Thyroid gland (tissue), 4 donors: ENCODE results near the gene MRAP.

Source experiments
- CTCF ChIP-seq, 6 experiments: fragments of 200-600 bp in 3 of 6; fragments of 450-650 bp in 3 of 6; sonication (generic) in 3 of 6; IDR thresholded peaks; one replicate each; pipeline ENCODE4 v1.5.1; 2016 to 2019; ENCODE audit warnings: antibody characterized with exemption in 6 of 6, mild to moderate bottlenecking in 2 of 6, inconsistent platforms in 1 of 6, moderate library complexity in 1 of 6
- POLR2A ChIP-seq, 2 donors: fragments of 450-650 bp; IDR thresholded peaks; one replicate each; pipeline ENCODE4 v1.6.1; 2017; ENCODE audit warnings: antibody characterized with exemption in 2 of 2, mild to moderate bottlenecking in 2 of 2, moderate library complexity in 1 of 2

- TF ChIP-seq POLR2A (IDR thresholded peaks at IDR 0.05) (no peak), CTCF (IDR thresholded peaks at IDR 0.05) (no peak)
Observed at GRCh38 chr21:32319012-32319411, 20.4 kb downstream of the MRAP start.
